GM18867 (cell line): Measurements from ENCODE around the gene APBA3.

Experiments
- ATAC-seq: cut with Tn5 transposase; IDR thresholded peaks from one replicate; pipeline ENCODE4 v1.9.1; 2021; ENCODE audit warnings: mild to moderate bottlenecking, moderate library complexity; ENCODE audit not compliant: unreplicated experiment

The APBA3 gene

GRCh38 chr19:3751236-3751635, 10.3 kb downstream of the APBA3 start:
- ATAC-seq, result no peak

DNA sequence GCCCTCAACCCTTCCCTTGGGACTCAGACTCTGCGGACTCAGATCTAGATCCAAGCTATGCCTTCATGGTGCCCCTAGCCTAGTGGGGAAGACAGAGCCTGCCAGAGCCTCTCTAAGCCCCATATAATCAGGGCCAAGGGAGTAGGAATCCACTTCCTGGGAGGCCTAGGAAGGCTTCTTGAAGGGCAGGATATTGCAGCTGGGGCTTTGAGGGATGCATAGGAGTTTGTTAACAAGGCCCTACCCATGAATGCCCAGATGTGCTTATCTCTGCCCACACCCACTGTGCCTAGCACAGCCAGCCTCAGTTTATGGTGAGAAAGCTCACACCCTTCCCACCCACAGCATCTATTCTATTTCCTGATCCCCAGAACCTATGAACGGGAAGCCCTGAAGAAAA, 11.3 kb downstream of the APBA3 start:
- ATAC-seq, result no peak

DNA sequence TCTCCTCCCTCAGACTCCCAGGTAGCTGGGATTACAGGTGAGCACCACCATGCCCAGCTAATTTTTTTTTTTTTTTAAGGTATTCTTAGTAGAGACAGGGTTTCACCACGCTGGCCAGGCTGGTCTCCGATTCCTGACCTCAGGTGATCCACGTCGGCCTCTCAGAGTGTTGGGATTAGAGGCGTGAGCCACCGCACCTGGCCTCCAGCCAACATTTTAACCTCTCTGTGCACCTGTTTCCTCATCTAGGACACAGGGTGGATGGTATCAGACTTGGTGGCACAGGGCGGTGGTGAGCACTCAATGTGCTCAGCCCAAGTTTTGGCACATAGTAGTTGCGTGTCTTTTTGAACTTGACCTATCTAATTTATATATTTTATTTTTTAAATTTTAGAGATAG, 12.5 kb downstream of the APBA3 start:
- no peak for ATAC-seq

GRCh38 chr19:3746371-3747056, 15.0 kb downstream of the APBA3 start:
- no peak for ATAC-seq

DNA sequence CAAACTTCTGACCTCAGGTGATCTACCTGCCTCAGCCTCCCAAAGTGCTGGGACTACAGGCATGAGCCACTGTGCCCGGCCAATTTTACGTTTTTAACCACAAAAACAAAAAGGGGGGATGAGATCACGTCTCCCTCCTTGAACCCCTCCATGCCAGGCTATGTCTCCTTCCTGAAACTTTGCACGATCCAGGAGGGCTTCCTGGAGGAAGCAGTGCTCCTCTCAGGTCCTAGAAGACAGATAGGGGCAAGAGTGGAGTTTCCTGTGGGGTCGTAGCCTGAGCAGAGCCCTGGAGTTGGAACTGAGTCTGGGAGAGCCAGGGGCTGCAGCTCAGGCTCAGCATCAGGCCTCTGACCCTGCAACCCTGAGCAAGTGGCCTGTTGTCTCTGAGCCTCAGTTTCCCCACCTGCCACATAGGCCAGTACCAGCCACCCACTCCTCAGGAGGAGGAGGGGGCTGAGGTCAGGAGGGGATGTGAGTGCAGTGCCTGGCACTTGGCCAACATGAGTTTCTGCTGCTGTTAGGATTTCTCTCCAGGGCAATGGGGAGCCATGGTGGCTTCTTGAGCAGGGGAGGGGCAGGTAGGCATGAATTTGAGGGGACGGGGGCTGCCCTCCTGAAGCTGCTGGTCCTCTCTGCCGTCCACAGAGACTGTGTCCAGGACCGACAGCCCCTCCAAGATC, 16.0 kb downstream of the APBA3 start:
- ATAC-seq, result no peak

- no peak for ATAC-seq
Measured at GRCh38 chr19:3743486-3743885, 18.0 kb downstream of the APBA3 start.

DNA sequence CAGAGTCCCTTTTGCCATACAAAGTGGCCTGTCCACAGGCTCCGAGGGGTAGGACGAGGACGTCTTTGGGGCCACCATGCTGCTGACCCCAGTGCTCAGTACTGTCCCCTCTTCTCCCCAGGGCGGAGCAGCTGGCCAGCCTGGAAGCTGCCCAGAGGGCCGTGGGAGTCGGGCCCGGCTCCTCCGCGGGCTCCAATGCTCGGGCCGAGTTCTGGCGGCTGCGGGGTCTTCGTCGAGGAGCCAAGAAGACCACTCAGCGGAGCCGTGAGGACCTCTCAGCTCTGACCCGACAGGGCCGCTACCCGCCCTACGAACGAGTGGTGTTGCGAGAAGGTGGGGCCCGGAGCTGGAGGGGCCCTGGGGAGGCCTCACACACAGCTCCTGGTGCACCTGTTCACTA, 21.1 kb downstream of the APBA3 start:
- no peak for ATAC-seq

GRCh38 chr19:3738477-3739220, 22.8 kb downstream of the APBA3 start:
- ATAC-seq, result no peak

DNA sequence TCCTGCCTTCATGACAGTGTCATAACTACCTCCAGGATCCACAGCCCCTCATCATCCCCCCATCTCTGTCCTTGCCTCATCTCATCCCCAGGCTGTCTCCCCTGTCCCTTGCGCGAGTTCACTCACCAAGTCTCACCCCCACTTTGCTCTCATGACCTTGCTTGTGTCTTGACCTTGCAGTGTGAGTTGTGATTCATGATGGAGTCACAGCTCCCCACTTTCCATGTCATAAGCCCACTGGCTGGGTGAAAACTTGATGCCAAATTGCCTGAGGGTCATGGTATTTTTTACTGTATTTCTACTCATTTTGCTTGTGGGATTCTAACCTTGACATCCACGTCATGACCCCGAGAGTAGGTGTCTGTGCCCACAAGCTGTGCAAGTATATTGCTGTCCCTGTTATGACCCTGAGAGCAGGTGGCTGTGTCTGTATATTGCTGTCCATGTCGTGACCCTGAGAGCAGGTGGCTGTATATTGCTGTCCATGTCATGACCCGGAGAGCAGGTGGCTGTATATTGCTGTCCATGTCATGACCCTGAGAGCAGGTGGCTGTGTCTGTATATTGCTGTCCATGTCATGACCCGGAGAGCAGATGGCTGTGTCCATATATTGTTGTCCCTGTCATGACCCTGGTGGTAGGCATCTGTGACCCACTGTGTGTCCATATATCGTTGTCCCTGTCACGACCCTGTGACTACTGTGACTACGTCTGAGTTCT, 23.8 kb downstream of the APBA3 start:
- ATAC-seq, result no peak

DNA sequence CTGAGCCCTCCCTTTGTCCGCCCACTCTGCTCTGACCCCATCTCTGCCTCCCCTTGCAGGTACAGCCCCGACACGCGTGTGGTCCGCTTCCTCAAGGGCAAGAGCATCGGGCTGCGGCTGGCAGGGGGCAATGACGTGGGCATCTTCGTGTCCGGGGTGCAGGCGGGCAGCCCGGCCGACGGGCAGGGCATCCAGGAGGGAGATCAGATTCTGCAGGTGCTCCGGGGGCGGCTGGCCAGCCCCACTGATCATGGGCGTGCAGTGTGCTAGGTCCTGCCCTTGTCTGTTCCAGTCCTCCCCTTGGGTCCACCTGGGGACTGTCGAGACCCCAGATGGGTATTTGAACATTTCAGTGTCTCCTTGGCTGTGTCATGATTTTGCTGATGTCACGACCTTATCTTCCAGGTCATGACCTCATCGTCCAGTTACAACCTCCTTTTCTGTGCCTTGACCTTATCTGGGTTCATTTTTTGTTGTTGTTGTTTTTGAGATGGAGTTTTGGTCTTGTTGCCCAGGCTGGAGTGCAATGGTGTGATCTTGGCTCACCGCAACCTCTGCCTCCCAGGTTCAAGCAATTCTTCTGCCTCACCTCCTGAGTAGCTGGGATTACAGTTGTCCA, 25.3 kb downstream of the APBA3 start:
- ATAC-seq, result no peak

- ATAC-seq, result no peak
Measured at GRCh38 chr19:3734310-3734600, 27.2 kb downstream of the APBA3 start.

GRCh38 chr19:3733549-3734309, 27.8 kb downstream of the APBA3 start:
- no peak for ATAC-seq

- no peak for ATAC-seq
Measured at GRCh38 chr19:3732108-3732507, 29.4 kb downstream of the APBA3 start.

DNA sequence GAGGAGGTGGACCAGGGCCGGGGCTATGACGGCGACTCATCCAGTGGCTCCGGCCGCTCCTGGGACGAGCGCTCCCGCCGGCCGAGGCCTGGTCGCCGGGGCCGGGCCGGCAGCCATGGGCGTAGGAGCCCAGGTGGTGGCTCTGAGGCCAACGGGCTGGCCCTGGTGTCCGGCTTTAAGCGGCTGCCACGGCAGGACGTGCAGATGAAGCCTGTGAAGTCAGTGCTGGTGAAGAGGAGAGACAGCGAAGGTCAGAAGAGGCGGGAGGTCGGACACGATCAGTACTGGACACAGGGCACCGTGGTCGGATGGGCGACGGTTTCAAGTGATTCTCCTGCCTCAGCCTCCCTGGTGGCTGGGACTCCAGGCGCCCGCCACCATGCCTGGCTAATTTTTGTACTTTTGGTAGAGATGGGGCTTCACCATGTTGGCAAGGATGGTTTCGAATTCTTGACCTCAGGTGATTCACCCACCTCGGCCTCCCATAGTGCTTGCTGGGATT, 31.0 kb downstream of the APBA3 start:
- no peak for ATAC-seq

DNA sequence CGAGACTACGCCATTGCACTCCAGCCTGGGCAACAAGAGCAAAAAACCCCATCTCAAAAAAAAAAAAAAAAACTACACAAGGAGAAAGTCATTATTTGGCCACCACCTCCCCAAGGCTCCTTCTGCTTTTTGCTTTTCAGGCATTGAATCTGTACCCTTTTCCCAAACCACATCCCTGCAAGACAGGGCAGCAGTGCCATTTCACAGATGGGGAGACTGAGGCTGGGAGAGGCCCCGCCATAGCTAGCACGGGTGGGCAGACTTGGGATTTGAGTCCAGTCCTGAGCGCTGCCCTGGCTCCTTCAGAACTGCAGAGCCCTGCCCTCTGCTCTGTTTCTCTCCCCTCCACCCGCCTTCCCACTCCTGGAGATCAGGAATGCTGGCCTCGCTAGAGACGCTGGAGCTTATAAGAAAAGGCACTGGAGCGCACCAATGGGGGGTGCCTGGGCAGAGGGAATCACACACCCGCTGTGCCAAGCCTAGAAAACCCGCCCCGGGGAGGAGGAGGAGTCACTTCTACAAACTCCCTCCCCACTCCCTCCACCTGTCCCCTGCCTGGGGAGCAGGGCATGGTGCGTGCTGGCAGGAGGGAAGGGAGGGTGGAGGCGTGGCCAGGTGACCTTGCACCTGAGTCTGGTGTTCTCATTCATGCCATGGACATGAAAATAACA, 35.7 kb downstream of the APBA3 start:
- ATAC-seq, result no peak

DNA sequence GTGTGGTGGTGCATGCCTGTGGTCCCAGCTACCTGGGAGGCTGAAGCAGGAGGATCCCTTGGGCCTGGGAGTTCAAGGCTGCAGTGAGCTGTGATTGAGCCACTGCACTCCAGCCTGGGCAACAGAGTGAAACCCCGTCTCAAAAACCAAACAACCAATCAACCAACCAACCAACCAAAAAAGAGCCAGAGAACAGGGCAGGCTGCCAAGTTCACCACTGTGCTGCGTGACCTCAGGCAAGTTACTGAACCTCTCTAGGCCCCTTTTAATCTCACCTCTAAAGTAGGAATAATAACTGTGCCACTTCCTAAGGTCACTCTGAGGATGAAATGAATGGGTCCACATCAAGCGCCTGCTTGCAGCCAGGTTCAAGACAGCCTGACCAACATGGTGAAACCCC, 36.4 kb downstream of the APBA3 start:
- no peak for ATAC-seq

DNA sequence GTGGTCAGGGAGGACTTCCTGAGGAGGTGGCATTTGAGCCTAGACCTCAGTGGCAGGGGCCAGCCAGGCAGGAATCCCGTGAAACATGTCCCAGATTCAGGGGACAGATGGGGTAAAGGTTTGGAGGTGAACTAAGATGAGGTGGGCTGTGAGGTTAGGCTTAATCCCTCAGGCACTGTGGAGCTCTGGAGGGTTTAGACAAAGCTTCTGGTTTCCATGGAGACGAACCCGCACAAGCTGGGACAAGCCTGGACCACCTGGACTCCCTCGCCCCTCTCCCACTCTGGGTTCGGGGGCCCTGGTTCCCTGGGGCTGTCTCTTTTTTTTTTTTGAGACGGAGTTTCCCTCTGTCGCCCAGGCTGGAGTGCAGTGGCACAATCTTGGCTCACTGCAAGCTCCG, 37.6 kb downstream of the APBA3 start:
- ATAC-seq, result no peak

DNA sequence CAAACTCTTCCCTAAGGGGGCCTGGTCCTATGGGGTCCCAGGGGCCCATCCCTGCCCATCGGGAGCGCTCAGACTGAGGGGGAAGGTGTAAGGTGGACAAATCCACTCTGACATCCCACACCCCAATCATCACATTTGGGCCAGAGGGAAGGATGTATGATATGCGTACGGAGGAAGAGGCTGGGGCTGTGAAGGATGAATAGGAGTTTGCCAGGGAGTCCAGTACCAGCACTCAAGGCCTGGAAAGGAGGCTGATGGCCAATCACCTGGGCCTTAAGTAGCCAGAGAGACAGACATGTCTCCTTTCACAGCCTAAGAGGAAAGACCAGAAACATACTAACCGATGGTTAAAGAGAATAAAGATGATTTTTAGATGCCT, 38.4 kb downstream of the APBA3 start:
- ATAC-seq, result no peak

DNA sequence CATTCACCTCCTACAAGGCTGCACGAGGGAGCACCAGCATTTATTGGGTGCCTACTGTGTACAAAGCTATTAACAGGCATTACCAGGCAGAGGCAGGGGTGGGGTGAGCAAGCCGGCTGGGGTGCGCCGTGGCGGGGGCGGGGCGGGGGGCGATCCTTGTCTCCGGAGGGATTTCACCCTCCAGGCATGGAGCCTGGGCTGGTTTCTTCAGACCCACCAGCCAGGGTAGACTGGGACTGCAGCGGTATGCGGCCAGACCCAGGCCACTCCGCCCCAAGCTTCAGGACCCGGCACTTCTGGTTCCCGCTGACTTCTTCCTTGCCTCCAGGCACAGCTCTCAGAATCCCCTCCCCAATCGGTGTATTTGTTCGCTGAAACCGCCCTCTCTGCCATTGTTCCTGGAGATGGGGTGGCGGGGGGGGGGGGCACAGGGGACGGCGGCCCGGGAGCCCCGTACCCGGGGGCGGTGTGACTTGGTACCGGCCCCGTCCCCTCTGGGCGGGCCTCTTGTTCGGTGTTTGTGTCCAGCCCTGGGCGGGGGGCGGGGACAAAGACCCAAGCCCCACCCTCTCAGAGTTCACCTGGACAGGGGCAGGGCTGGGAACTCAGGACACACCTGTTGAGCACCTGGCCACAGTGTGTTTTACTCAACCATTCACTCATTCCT, 38.9 kb downstream of the APBA3 start:
- ATAC-seq, result no peak
